ENCODE measurements around the gene FCN1. TPM values are rescaled to one million over a fixed set of nuclear protein-coding genes. Genes with fewer than 3 reads are reported as not detected.

FCN1 gene
- total and polyA plus RNA-seq, 10 of the 15 experiments (the other 5 are each of a cell fraction or from before 2014, with no cell fraction given): 0.08 TPM; not detected in 9

GRCh38 chr9:134868751-134869553 is 48.8 kb downstream of the FCN1 start:
- no peak overlapping the region for H3K4me2 ChIP-seq (ENCODE audit: control insufficient read depth, insufficient read depth)
- peaks cover 4% of the 10 kb centered on the region; the same call in 2 of the 3 replicates for H3K9me3 ChIP-seq (replicated peaks; ENCODE audit: control insufficient read depth, insufficient read depth, low read length)
- RAD21 ChIA-PET (ENCODE audit: unreplicated experiment): interaction anchor here (0.8 kb wide), 1 partner anchor 11 kb away, joined by 3 read pairs; no protein-coding TSS in a partner anchor
- in situ Hi-C loops (cut with MboI) (no loop called here), intact Hi-C loops (cut with micrococcal nuclease; ENCODE audit: unreplicated experiment) (no loop called here)
- ATAC-seq: no peak
- no peak overlapping the region for H3K9ac ChIP-seq (ENCODE audit: control insufficient read depth, insufficient read depth, low read length)
- peak overlapping the region; percentile 43 for H2AFZ ChIP-seq (ENCODE audit: control insufficient read depth, low read depth, low read length)
- CTCF ChIA-PET: interaction anchor here (0.6 kb wide), 1 partner anchor 160 kb away, joined by 3 read pairs; no protein-coding TSS in a partner anchor
- POLR2A ChIA-PET: no interaction called here
- no peak overlapping the region for H3K4me3 ChIP-seq
- SMC1A ChIA-PET (ENCODE audit: uncharacterized antibody, unreplicated experiment): interaction anchor here (1.5 kb wide), 1 partner anchor 11 kb away, joined by 4 read pairs; no protein-coding TSS in a partner anchor
- DNase-seq (ENCODE audit: low read depth, low spot score): no peak
- H3K27me3 ChIP-seq (replicated peaks in 1 of 2; ENCODE audit: control insufficient read depth in 2 of 2, insufficient read depth in 2 of 2, low read length in 1 of 2): no peaks in the 10 kb centered on the region
- WGBS (ENCODE audit: insufficient coverage, insufficient replicate concordance, low lambda C conversion rate, missing lambda C conversion rate): 19% methylated on average over 25 of the region's 25 CpGs
- no TSS peak for BruUV-seq (replicated peaks)
- H3K36me3 ChIP-seq (ENCODE audit: control insufficient read depth in 2 of 2, insufficient read depth in 2 of 2, low read length in 1 of 2): no peaks in the 10 kb centered on the region
- H4K20me1 ChIP-seq (ENCODE audit: control insufficient read depth, insufficient read depth): no peaks in the 10 kb centered on the region
- peaks cover 6% of the 10 kb centered on the region; the same call in 1 of the 2 replicates for H3K4me1 ChIP-seq (ENCODE audit: control insufficient read depth, insufficient read depth, low read length)
- no peaks in the 10 kb centered on the region for H3K79me2 ChIP-seq (ENCODE audit: control insufficient read depth, insufficient read depth, low read length)
- H3K27ac ChIP-seq (ENCODE audit: control insufficient read depth, insufficient read depth): no peak overlapping the region
- FAIRE-seq: no peak
- TF ChIP-seq CBX3 (IDR thresholded peaks at IDR 0.05; ENCODE audit: borderline replicate concordance, low read depth) (no peak), KAT2A (conservative IDR thresholded peaks at IDR 0.05; ENCODE audit: control insufficient read depth, low read depth, low read length) (no peak), ASH2L (IDR thresholded peaks at IDR 0.05; ENCODE audit: borderline replicate concordance, low read depth) (no peak), HSF1 (IDR thresholded peaks at IDR 0.05; ENCODE audit: low read depth, low read length) (no peak), PBX3 (IDR thresholded peaks at IDR 0.05; ENCODE audit: insufficient replicate concordance, low read depth, low read length) (no peak), TCF3 (IDR thresholded peaks at IDR 0.05; ENCODE audit: borderline replicate concordance, insufficient read depth, low read depth, low read length) (no peak), ZNF24 (IDR thresholded peaks at IDR 0.05) (no peak), STAT3 (IDR thresholded peaks at IDR 0.05; ENCODE audit: low read depth, low read length) (no peak), POLR2A (IDR thresholded peaks at IDR 0.05; ENCODE audit: low read depth, low read length) (no peak), MEF2B (IDR thresholded peaks at IDR 0.05; ENCODE audit: partially characterized antibody, poor library complexity, severe bottlenecking) (peak; percentile 56), EGR1 (IDR thresholded peaks at IDR 0.05; ENCODE audit: borderline replicate concordance in 1 of 2, low read depth in 2 of 2, low read length in 2 of 2) (no peak), ZBTB11 (CRISPR knock-in tag; IDR thresholded peaks at IDR 0.05) (no peak), NR2F1 (conservative IDR thresholded peaks at IDR 0.05) (0 out of 2 replicates have a peak, but pooled peaks have one; percentile 26), ZNF622 (IDR thresholded peaks at IDR 0.05) (no peak), YY1 (IDR thresholded peaks at IDR 0.05; ENCODE audit: low read depth, low read length) (0 out of 2 replicates have a peak, but pooled peaks have one; percentile 51), DPF2 (IDR thresholded peaks at IDR 0.05) (no peak), EED (IDR thresholded peaks at IDR 0.05; ENCODE audit: low read depth) (no peak), SREBF1 (IDR thresholded peaks at IDR 0.05; ENCODE audit: low read length) (no peak)

All from GM12878 (cell line).